A549 (cell line): ENCODE measurements around the gene IPPK. TPM values are rescaled to one million over a fixed set of nuclear protein-coding genes. Genes with fewer than 3 reads are reported as not detected.

ENCODE experiments used
- ATAC-seq, 2 experiments: fragments of 200-7000 bp in 1 of 2; fragments of >200 bp in 1 of 2; cut with Nextera tagmentation in 1 of 2; cut with Tn5 transposase in 1 of 2; 3 replicates each; pipeline versions ENCODE4 v1.8.0 to v1.9.1; 2018 to 2020; ENCODE audit warnings: mild to moderate bottlenecking in 1 of 2, moderate library complexity in 1 of 2
- CTCF ChIA-PET: fragments of 300-600 bp; sonication (Branson Sonifier 250); formaldehyde crosslinking; extraction: SDS; loops from one replicate; lab custom pipeline; 2021; ENCODE audit warnings: antibody characterized with exemption, inconsistent platforms; lab: Yijun Ruan, JAX
- POLR2A ChIA-PET: fragments of 350-600 bp; formaldehyde crosslinking; extraction: SDS; loops from one replicate; lab custom pipeline; 2021; ENCODE audit warnings: antibody characterized with exemption, inconsistent platforms; lab: Yijun Ruan, JAX
- DNase-seq, 2 experiments: peaks; one replicate each; pipeline versions ENCODE4 v3.0.0 to v3.0.0-alpha.2; 2011 to 2016; ENCODE audit warnings: low read depth in 1 of 2, low spot score in 1 of 2
- FAIRE-seq: peaks from 2 replicates; lab custom pipeline; 2011; peaks lifted over from hg19 to GRCh38; lab: Jason Lieb, UNC
- H3K27ac ChIP-seq, 2 experiments: fragments of >200 bp; sonication (Bioruptor Twin); formaldehyde crosslinking; 3 replicates each; pipeline ENCODE4 v1.5.1; 2016 to 2017
- H3K4me1 ChIP-seq: fragments of >200 bp; sonication (Bioruptor Twin); formaldehyde crosslinking; 3 replicates; pipeline ENCODE4 v1.6.1; 2016
- H3K4me2 ChIP-seq: fragments of >200 bp; sonication (Bioruptor Twin); formaldehyde crosslinking; 3 replicates; pipeline ENCODE4 v1.6.1; 2016
- H3K4me3 ChIP-seq: fragments of >200 bp; sonication (Bioruptor Twin); formaldehyde crosslinking; 3 replicates; pipeline ENCODE4 v1.5.1; 2016
- H3K9me3 ChIP-seq: fragments of >200 bp; sonication (Bioruptor Twin); formaldehyde crosslinking; 3 replicates; pipeline ENCODE4 v1.6.1; 2016
- CEBPB ChIP-seq, 2 experiments: fragments of >200 bp in 1 of 2; sonication (Bioruptor Twin) in 1 of 2; formaldehyde crosslinking in 1 of 2; IDR thresholded peaks; 2 replicates each; pipeline ENCODE4 v1.6.1; 2012 to 2016
- CHD4 ChIP-seq: fragments of 200-600 bp; sonication (generic); IDR thresholded peaks from 2 replicates; pipeline ENCODE4 v1.6.1; 2016; ENCODE audit warnings: antibody characterized with exemption, mild to moderate bottlenecking, borderline replicate concordance
- ESRRA ChIP-seq: fragments of 150-350 bp; IDR thresholded peaks from 2 replicates; pipeline ENCODE4 v1.6.1; 2014; ENCODE audit warnings: mild to moderate bottlenecking, low read length, borderline replicate concordance
- FOSL2 ChIP-seq, 2 experiments: fragments of 450-650 bp in 1 of 2; fragments of >200 bp in 1 of 2; sonication (Bioruptor Twin) in 1 of 2; formaldehyde crosslinking; IDR thresholded peaks; 2 replicates each; pipeline versions ENCODE4 v1.5.0 to v1.6.1; 2016 to 2020; ENCODE audit warnings: mild to moderate bottlenecking in 1 of 2, moderate library complexity in 1 of 2
- FOXS1 ChIP-seq: fragments of 250-450 bp; sonication (Bioruptor Pico); IDR thresholded peaks from 2 replicates; pipeline ENCODE4 v1.5.0; 2020; ENCODE audit warnings: mild to moderate bottlenecking, moderate library complexity
- GATA3 ChIP-seq: IDR thresholded peaks from 2 replicates; pipeline ENCODE4 v1.6.1; 2012; ENCODE audit warnings: borderline replicate concordance
- HOXB5 ChIP-seq: fragments of 250-450 bp; sonication (Bioruptor Pico); IDR thresholded peaks from 2 replicates; pipeline ENCODE4 v1.5.0; 2020; ENCODE audit warnings: mild to moderate bottlenecking, moderate library complexity
- JUN ChIP-seq, 2 experiments: fragments of >200 bp; sonication (Bioruptor Twin); formaldehyde crosslinking; IDR thresholded peaks; 2 replicates in 1 of 2; 3 replicates in 1 of 2; pipeline ENCODE4 v1.6.1; 2016 to 2017
- JUNB ChIP-seq: fragments of >200 bp; sonication (Bioruptor Twin); formaldehyde crosslinking; IDR thresholded peaks from 2 replicates; pipeline ENCODE4 v1.6.1; 2016
- KDM5A ChIP-seq: fragments of 200-600 bp; sonication (generic); IDR thresholded peaks from 2 replicates; pipeline ENCODE4 v1.6.1; 2016; ENCODE audit warnings: antibody characterized with exemption, mild to moderate bottlenecking
- MYC ChIP-seq: IDR thresholded peaks from 2 replicates; pipeline ENCODE4 v1.6.1; 2012; ENCODE audit warnings: mild to moderate bottlenecking, inconsistent platforms, low read length, improper control_type of control experiment, borderline replicate concordance
- POLR2A ChIP-seq: IDR thresholded peaks from 2 replicates; pipeline ENCODE4 v1.6.1; 2012; ENCODE audit warnings: mild to moderate bottlenecking, low read length
- RFX5 ChIP-seq: fragments of 450-650 bp; IDR thresholded peaks from 2 replicates; pipeline ENCODE4 v1.7.1; 2014; ENCODE audit warnings: antibody characterized with exemption, mild to moderate bottlenecking, moderate library complexity
- RNF2 ChIP-seq: fragments of 200-600 bp; sonication (generic); IDR thresholded peaks from 2 replicates; pipeline ENCODE4 v1.6.1; 2016; ENCODE audit warnings: low read depth, mild to moderate bottlenecking, antibody characterized with exemption, moderate library complexity, borderline replicate concordance
- TP53 ChIP-seq: fragments of 250-450 bp; sonication (Bioruptor Pico); IDR thresholded peaks from 2 replicates; pipeline ENCODE4 v1.5.0; 2021; ENCODE audit warnings: mild to moderate bottlenecking, moderate library complexity
- ZC3H11A ChIP-seq: fragments of 450-650 bp; IDR thresholded peaks from 2 replicates; pipeline ENCODE4 v1.6.1; 2014; ENCODE audit warnings: antibody characterized with exemption, mild to moderate bottlenecking
- WGBS: methylation state at CpG from one replicate; pipeline ENCODE4 v1.1.6; 2017; ENCODE audit errors: missing lambda C conversion rate; 5-methylcytosine and 5-hydroxymethylcytosine counted together
- polyA plus RNA-seq, 4 experiments: library from polyadenylated mRNA; depleted of rRNA in 3 of 4; stranded (reverse); fragments of >200 nt; fragmentation: RNase III in 1 of 4; extraction: RNeasy Plus Mini Kit Qiagen cat#74134 plus additional on column Dnase treatment in 1 of 4; gene quantifications; 2 replicates in 3 of 4; 3 replicates in 1 of 4; pipeline ENCODE4 v1.2.3, GENCODE V29; 2011 to 2017
- TF ChIP-seq, protein P1 (sequence below): fragments of 150-350 bp; IDR thresholded peaks from 2 replicates; pipeline ENCODE4 v1.6.1; 2014; ENCODE audit warnings: low read depth, mild to moderate bottlenecking, low read length
- TF ChIP-seq, protein P2 (sequence below): fragments of >200 bp; sonication (Bioruptor Twin); formaldehyde crosslinking; IDR thresholded peaks from 3 replicates; pipeline ENCODE4 v1.6.1; 2016
- TF ChIP-seq, protein P3 (sequence below): fragments of 250-450 bp; sonication (Bioruptor Pico); IDR thresholded peaks from 2 replicates; pipeline ENCODE4 v1.5.0; 2021; ENCODE audit warnings: mild to moderate bottlenecking, moderate library complexity, borderline replicate concordance
- TF ChIP-seq, protein P4 (sequence below): fragments of >200 bp; sonication (Bioruptor Twin); formaldehyde crosslinking; IDR thresholded peaks from 2 replicates; pipeline ENCODE4 v1.6.1; 2016

Gene IPPK
- polyA plus RNA-seq, 2 of the 4 experiments (the other 2 are of a cell fraction), result 12.2 to 20.0 TPM

DNA sequence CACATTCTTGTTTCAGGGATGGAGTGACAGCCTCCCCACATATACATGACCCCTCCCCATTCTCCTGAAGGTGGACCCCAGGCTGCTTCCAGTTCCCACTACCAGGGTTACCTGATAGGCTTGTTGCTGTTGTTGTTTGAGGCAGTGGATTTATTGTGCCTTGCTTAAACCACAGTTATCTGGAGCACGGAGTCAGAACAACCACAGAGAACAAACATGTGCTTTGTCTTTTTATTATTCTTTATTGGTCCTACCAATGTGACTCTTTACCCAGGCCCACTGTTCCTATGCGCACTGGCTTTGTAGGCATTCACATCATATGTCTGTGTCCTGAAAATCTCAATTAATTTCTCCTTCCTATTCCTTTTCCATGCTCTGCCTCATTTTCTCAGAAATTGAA lies 41.2 kb upstream of the IPPK start:
- ATAC-seq, result no peak

DNA sequence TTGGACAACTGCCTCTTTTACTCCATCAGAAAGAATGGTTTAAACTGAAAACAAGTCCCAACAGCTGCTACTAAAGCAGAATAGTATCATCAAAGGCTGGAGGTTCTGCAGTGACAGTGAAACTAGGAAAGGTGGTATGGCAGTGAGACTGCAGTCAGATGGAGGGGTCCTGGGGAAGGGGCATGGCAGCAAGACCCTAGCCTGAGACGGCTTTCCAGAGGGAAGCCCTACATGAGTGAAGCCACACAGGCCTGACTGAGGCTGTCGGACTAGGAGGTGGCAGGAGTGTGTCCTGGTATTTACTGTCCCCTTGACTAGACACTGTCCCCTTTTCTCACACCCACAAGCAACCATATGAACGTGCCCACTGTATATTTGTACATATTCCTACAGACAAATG lies 40.4 kb upstream of the IPPK start:
- ChIA-PET CTCF (interaction anchor here (1.3 kb wide), 1 partner anchor 9 kb away, joined by 3 read pairs; no protein-coding TSS in a partner anchor), POLR2A (no interaction called here)
- TF ChIP-seq JUN (IDR thresholded peaks at IDR 0.05) (no peak), ESRRA (no peak), TP53 (no peak), HOXB5 (no peak), FOSL2 (IDR thresholded peaks at IDR 0.05) (no peak), FOSL2 (CRISPR knock-in tag; IDR thresholded peaks at IDR 0.05) (no peak), KDM5A (no peak), CHD4 (no peak), MYC (no peak), JUNB (no peak), RFX5 (no peak), ZC3H11A (no peak), CEBPB (IDR thresholded peaks at IDR 0.05) (no peak), POLR2A (no peak)
- TF ChIP-seq, protein P1, sequence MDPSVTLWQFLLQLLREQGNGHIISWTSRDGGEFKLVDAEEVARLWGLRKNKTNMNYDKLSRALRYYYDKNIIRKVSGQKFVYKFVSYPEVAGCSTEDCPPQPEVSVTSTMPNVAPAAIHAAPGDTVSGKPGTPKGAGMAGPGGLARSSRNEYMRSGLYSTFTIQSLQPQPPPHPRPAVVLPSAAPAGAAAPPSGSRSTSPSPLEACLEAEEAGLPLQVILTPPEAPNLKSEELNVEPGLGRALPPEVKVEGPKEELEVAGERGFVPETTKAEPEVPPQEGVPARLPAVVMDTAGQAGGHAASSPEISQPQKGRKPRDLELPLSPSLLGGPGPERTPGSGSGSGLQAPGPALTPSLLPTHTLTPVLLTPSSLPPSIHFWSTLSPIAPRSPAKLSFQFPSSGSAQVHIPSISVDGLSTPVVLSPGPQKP, result no peak
- TF ChIP-seq, protein P2, sequence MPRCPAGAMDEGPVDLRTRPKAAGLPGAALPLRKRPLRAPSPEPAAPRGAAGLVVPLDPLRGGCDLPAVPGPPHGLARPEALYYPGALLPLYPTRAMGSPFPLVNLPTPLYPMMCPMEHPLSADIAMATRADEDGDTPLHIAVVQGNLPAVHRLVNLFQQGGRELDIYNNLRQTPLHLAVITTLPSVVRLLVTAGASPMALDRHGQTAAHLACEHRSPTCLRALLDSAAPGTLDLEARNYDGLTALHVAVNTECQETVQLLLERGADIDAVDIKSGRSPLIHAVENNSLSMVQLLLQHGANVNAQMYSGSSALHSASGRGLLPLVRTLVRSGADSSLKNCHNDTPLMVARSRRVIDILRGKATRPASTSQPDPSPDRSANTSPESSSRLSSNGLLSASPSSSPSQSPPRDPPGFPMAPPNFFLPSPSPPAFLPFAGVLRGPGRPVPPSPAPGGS, result no peak
- TF ChIP-seq, protein P3, sequence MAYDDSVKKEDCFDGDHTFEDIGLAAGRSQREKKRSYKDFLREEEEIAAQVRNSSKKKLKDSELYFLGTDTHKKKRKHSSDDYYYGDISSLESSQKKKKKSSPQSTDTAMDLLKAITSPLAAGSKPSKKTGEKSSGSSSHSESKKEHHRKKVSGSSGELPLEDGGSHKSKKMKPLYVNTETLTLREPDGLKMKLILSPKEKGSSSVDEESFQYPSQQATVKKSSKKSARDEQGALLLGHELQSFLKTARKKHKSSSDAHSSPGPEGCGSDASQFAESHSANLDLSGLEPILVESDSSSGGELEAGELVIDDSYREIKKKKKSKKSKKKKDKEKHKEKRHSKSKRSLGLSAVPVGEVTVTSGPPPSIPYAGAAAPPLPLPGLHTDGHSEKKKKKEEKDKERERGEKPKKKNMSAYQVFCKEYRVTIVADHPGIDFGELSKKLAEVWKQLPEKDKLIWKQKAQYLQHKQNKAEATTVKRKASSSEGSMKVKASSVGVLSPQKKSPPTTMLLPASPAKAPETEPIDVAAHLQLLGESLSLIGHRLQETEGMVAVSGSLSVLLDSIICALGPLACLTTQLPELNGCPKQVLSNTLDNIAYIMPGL (CRISPR knock-in tag), result no peak
- TF ChIP-seq, protein P4, sequence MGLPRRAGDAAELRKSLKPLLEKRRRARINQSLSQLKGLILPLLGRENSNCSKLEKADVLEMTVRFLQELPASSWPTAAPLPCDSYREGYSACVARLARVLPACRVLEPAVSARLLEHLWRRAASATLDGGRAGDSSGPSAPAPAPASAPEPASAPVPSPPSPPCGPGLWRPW, result no peak
- FAIRE-seq (no peak), ATAC-seq (no peak), DNase-seq (no peak)
- 94% methylated on average over 3 of the region's 3 CpGs for WGBS
- Histone ChIP-seq H3K27ac (no peak overlapping the region), H3K4me2 (no peak overlapping the region), H3K4me3 (no peak overlapping the region), H3K4me1 (no peaks in the 10 kb centered on the region), H3K9me3 (no peaks in the 10 kb centered on the region)

More for the DNA sequence above, 41.2 kb upstream of the IPPK start:
- no peak overlapping the region for H3K27ac ChIP-seq
- no peak for TF ChIP-seq FOXS1 (CRISPR knock-in tag)
- no peak for TF ChIP-seq RNF2
- no peak for TF ChIP-seq GATA3
- TF ChIP-seq, protein P1, result no peak
- TF ChIP-seq, all 56 proteins: peak for 0
- H3K4me1 ChIP-seq, result no peaks in the 10 kb centered on the region
- ChIA-PET CTCF (no interaction called here), POLR2A (no interaction called here)
- H3K9me3 ChIP-seq, result no peaks in the 10 kb centered on the region
- no peak overlapping the region for H3K4me3 ChIP-seq
- no peak for FAIRE-seq
- H3K4me2 ChIP-seq, result no peak overlapping the region
- DNase-seq, result no peak
- WGBS, result 91% methylated on average over 2 of the region's 2 CpGs
